ENCODE results near the gene FGF12. TPM values are rescaled to one million over a fixed set of nuclear protein-coding genes. Genes with fewer than 3 reads are reported as not detected.

Gene FGF12
- total RNA-seq, 1 experiment from 2014 or later: 0.07 TPM

GRCh38 chr3:192564611-192565010 is 162.7 kb downstream of the FGF12 start:
- POLR2A ChIA-PET: no interaction called here
- H3K9me2 ChIP-seq (ENCODE audit: insufficient read depth): no peaks in the 10 kb centered on the region
- intact Hi-C loops (cut with micrococcal nuclease): loop anchor here (5.0 to 10.0 kb wide), 2 partner anchors 890 to 1008 kb away; no protein-coding TSS in a partner anchor

More at GRCh38 chr3:192564611-192565010, 162.7 kb downstream of the FGF12 start:
- Histone ChIP-seq H3K4me3 (replicated peaks in 1 of 2; ENCODE audit: low read depth in 1 of 2, low read length in 2 of 2) (no peak overlapping the region), H3K9me3 (ENCODE audit: control insufficient read depth in 1 of 2, insufficient read depth in 1 of 2, low read depth in 1 of 2, low read length in 2 of 2) (no peaks in the 10 kb centered on the region), H3K27ac (ENCODE audit: low read depth, low read length) (no peak overlapping the region), H4K20me1 (ENCODE audit: insufficient read depth) (no peaks in the 10 kb centered on the region), H3K9ac (ENCODE audit: low read length) (no peak overlapping the region), H2AFZ (ENCODE audit: low read depth, low read length, poor library complexity, severe bottlenecking) (no peak overlapping the region), H3K4me2 (ENCODE audit: low read length) (no peak overlapping the region), H3K36me3 (ENCODE audit: control insufficient read depth in 1 of 2, insufficient read depth in 2 of 2, low read length in 2 of 2) (no peaks in the 10 kb centered on the region), H3K79me2 (ENCODE audit: insufficient read depth, low read length) (no peaks in the 10 kb centered on the region), H3K4me1 (ENCODE audit: control insufficient read depth in 1 of 2, insufficient read depth in 2 of 2, low read length in 2 of 2) (no peaks in the 10 kb centered on the region), H3K27me3 (ENCODE audit: insufficient read depth, low read length) (peaks cover 16% of the 10 kb centered on the region)
- ATAC-seq: no peak
- no peak for DNase-seq (ENCODE audit: low read depth, low spot score)
- BruUV-seq (replicated peaks): no TSS peak
- no peak for TF ChIP-seq REST (IDR thresholded peaks at IDR 0.05; ENCODE audit: low read depth)
- TF ChIP-seq ZBTB33 (IDR thresholded peaks at IDR 0.05; ENCODE audit: extremely low read depth, insufficient replicate concordance, low read length): no peak
- TF ChIP-seq YY1 (IDR thresholded peaks at IDR 0.05; ENCODE audit: extremely low read depth, insufficient replicate concordance, low read depth, low read length): no peak
- TF ChIP-seq EZH2phosphoT487 (IDR thresholded peaks at IDR 0.05; ENCODE audit: borderline replicate concordance): no peak
- ChIA-PET RAD21 (ENCODE audit: low non-redundant PET in 1 of 2, low total read pairs in 2 of 2, uncharacterized antibody in 2 of 2, unreplicated experiment in 2 of 2) (no interaction called here), CTCF (no interaction called here)
